Measurements from ENCODE around the gene DPH2. TPM values are rescaled to one million over a fixed set of nuclear protein-coding genes. Genes with fewer than 3 reads are reported as not detected.

The DPH2 gene
- total RNA-seq, 2 experiments from 2014 or later = 25.2 to 30.5 TPM

- Mint-ChIP-seq H3K4me1 (no peaks in the 10 kb centered on the region), H3K9me3 (ENCODE audit: low read depth) (no peaks in the 10 kb centered on the region), H3K4me3 (no peak overlapping the region), H3K27ac (no peak overlapping the region), H3K36me3 (ENCODE audit: low read depth) (peaks cover 12% of the 10 kb centered on the region), H3K27me3 (no peaks in the 10 kb centered on the region)
- intact Hi-C loops (cut with DNase I, micrococcal nuclease) = no loop called here
- ChIA-PET CTCF (interaction anchor here (0.7 to 1.8 kb wide), 3 partner anchors 15 to 217 kb away, joined by 3 to 6 read pairs (median 3); no protein-coding TSS in a partner anchor), POLR2A (interaction anchor here (0.7 kb wide), 1 partner anchor 9 kb away, joined by 4 read pairs; no protein-coding TSS in a partner anchor)
- ATAC-seq = no peak
- no peak for DNase-seq
Measured at GRCh38 chr1:44021156-44021555, 51.3 kb downstream of the DPH2 start.

DNA sequence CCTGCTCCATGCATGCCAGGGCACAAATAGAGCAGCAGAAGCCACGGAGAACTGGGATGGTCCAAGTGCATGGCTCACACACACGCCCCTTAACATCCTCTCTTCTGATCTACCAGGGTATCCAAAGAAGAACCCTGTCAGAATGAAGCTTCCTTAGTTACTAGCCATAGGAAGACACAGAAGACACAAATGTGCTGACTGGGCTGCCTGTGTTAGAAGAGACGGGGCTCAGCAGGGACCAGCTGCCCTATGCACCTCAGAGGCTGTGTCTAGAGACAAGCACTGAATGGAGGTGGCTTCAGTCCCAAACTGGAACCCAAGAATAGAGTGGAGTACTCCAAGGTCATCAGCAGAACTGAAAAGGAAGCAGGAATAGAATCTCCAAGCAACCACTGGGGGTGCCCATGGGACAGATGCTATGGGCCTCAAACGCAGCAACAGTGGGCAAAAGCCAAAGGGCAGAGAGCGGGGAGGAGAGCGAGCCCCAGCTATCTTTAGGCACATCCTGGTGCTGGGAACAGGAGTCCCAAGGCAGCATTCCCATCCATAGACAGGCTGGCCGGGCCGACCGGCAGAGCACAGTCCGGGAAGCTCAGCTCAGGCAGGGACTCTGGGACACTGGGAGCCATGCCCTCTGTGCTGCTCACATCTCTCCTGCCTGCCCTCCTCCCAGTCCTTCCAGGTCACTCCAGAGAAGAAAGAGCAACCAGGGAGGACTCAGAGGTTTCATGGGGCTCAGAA is 51.9 kb downstream of the DPH2 start:
- DNase-seq = no peak
- ChIA-PET CTCF (interaction anchor here (0.7 to 1.8 kb wide), 4 partner anchors 15 to 217 kb away, joined by 3 to 6 read pairs (median 3); no protein-coding TSS in a partner anchor), POLR2A (interaction anchor here (0.7 kb wide), 1 partner anchor 9 kb away, joined by 4 read pairs; no protein-coding TSS in a partner anchor)
- intact Hi-C loops (cut with DNase I, micrococcal nuclease) = no loop called here
- Mint-ChIP-seq H3K27ac (no peak overlapping the region), H3K4me1 (no peaks in the 10 kb centered on the region), H3K27me3 (no peaks in the 10 kb centered on the region), H3K9me3 (ENCODE audit: low read depth) (no peaks in the 10 kb centered on the region), H3K36me3 (ENCODE audit: low read depth) (peaks cover 12% of the 10 kb centered on the region), H3K4me3 (no peak overlapping the region)
- ATAC-seq = no peak

Other genes starting within 250 kb of the DPH2 start
- gene ARTN, start 36.2 kb upstream of the DPH2 start, total RNA-seq = under 1 TPM; 0.26 to 0.48 TPM
- 10 to 100 TPM; 10.7 to 12.5 TPM for gene IPO13, start 23.1 kb upstream of the DPH2 start, total RNA-seq
- 10 to 100 TPM; 39.4 to 75.6 TPM for gene ATP6V0B, start 5.0 kb downstream of the DPH2 start, total RNA-seq
- gene B4GALT2, start 9.2 kb downstream of the DPH2 start, total RNA-seq = 10 to 100 TPM; 27.9 to 35.3 TPM
- 1 to 10 TPM; 1.2 to 2.0 TPM for gene CCDC24, start 21.6 kb downstream of the DPH2 start, total RNA-seq
- 10 to 100 TPM; 12.5 to 13.4 TPM for gene SLC6A9, start 61.5 kb downstream of the DPH2 start, total RNA-seq
- gene KLF17, start 148.8 kb downstream of the DPH2 start, total RNA-seq = not detected
- not detected for gene KLF18, start 171.6 kb downstream of the DPH2 start, total RNA-seq
- 10 to 100 TPM; 30.2 to 34.8 TPM for gene DMAP1, start 243.5 kb downstream of the DPH2 start, total RNA-seq

All from activated CD4-positive, alpha-beta T cell treated with anti-CD3 and anti-CD28 coated beads for 36 hours (primary cell).